AG09319 (cell line): ENCODE data around the gene LRRC3C.

Experiments
- DNase-seq: peaks from one replicate; pipeline ENCODE4 v3.0.0-alpha.2; 2010; ENCODE audit warnings: low read depth; ENCODE audit errors: extremely low read depth
- CTCF ChIP-seq: IDR thresholded peaks from 2 replicates; pipeline ENCODE4 v1.5.1; 2011; ENCODE audit warnings: low read depth, mild to moderate bottlenecking, inconsistent platforms, low read length, moderate library complexity

LRRC3C gene

GRCh38 chr17:39952680-39953470 is 25.3 kb downstream of the LRRC3C start:
- TF ChIP-seq CTCF = no peak
- DNase-seq = peak; percentile 89

- DNase-seq = no peak
- TF ChIP-seq CTCF = no peak
These were observed 25.9 kb downstream of the LRRC3C start for GRCh38 chr17:39953471-39953888.

- DNase-seq = no peak
These were observed 27.3 kb downstream of the LRRC3C start for GRCh38 chr17:39954876-39955275.

GRCh38 chr17:39955726-39956225 is 28.2 kb downstream of the LRRC3C start:
- no peak for TF ChIP-seq CTCF
- no peak for DNase-seq

More at GRCh38 chr17:39954876-39955275, 27.3 kb downstream of the LRRC3C start:
- TF ChIP-seq CTCF = no peak

GRCh38 chr17:39960524-39961041 is 33.1 kb downstream of the LRRC3C start:
- no peak for DNase-seq
- TF ChIP-seq CTCF = no peak

GRCh38 chr17:39962642-39963220 is 35.2 kb downstream of the LRRC3C start, which contains the start of gene GSDMA:
Gene GSDMA (plus strand): TSS chr17:39963004. CDS start chr17:39965688, 2,684 bp downstream.
- no peak for TF ChIP-seq CTCF
- no peak for DNase-seq

- DNase-seq = no peak
- TF ChIP-seq CTCF = no peak
These were observed 36.3 kb downstream of the LRRC3C start for GRCh38 chr17:39963829-39964228.
